GM18507 (cell line): ENCODE data around the gene PDXP.
"Not testable (repeated sequence)": the region's sequence is repeated elsewhere in the genome, so short reads cannot be mapped to it uniquely, and the experiment has no call there.

Experiments
- DNase-seq: peaks from one replicate; pipeline ENCODE4 v3.0.0; 2011; ENCODE audit warnings: low read depth; ENCODE audit not compliant: insufficient read length; ENCODE audit errors: extremely low spot score
- FAIRE-seq: peaks from 2 replicates; lab custom pipeline; 2011; peaks lifted over from hg19 to GRCh38; lab: Jason Lieb, UNC

The PDXP gene

DNA sequence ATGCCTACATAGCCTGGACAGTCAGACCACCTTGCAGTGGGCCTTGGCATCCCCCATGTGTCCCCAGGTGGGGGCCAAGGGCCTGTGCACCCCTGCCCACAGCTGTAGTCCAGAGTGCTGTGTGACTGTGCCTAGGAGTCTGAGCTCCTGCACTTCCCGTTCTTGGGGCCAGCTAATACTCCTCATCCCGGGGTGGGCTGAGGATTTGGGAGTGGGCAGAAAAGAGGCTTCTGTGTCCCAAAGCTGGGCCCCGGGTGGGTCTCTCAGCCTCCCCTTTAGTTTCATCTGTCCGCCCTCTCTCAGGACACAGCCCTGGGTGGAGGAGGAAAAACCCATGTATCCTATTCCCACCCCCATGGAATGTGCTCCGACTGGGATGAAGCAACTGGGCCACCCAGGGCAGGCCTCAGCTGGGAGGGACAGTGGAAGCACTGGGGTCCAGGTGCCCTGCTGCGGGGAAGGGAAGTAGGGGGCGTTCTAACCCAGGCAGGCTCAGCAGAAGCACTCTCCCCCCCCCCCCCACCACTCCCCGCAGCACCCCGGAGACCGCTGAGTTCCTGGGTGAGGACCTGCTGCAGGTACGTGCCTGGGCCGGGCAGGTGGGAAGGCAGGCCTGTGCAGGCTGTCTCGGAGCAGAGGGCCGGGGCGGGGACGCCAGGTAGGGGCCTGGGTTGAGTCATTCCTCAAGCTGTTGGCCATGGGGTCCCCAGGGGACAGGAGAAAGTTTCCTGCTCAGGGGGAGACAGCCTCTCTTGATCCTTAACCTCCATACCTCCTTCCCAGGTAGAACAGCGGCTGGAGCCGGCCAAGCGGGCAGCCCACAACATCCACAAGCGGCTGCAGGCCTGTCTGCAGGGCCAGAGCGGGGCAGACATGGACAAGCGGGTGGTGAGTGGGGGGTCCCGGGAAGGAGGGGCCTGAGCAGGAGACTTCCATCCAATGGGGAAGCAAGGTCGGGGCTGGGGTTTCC, 17.6 kb upstream of the PDXP start:
- FAIRE-seq = no peak
- DNase-seq = no peak

DNA sequence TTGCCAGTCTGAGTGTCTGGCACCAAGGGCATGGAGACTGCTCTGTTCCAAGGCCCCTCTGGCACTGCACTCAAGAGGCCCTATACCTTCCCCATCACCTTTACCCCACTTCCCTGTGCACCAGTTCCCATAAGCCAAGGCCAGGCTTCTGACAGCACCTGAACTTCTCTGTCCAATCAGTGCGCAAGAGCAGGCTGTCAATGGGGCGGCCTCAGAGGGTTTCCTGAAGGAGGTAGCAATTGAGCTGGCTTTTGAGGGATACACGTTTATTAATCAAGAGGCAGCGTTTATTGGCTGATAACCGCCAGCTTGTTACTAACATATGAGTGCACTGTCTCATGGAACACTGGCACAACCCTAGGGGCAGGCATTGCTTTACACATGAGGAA, 17.0 kb upstream of the PDXP start:
- FAIRE-seq = no peak
- no peak for DNase-seq

DNA sequence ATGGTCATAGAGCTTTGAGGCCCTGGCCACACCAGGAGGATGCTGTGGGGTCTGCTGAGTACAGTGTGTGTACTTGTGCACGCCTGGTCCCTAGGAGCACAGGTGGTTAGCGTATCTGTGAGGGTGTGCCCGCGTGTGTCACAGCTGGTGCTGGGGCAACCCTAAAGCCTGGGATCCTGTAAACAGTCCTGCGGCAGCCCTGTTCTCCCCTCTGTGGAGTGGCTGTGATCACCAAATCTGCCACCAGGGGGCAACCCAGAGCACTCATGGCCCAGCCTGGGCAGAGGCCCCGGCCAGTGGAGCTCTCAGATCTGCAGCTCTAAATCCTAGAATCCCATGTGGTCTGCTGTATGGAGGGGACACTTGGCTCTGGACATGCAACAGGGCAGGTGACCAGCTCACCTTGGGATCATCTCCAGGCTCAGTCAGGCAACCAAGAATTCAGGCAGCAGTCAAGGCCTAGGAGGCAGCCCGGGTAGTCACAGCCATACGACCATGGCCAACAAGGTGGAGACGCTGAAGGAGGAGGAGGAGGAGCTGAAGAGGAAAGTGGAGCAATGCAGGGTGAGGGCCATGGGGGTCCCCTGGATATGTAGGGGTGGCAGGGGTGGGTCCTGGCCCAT, 15.2 kb upstream of the PDXP start:
- DNase-seq (no peak), FAIRE-seq (peak; percentile 85)

DNA sequence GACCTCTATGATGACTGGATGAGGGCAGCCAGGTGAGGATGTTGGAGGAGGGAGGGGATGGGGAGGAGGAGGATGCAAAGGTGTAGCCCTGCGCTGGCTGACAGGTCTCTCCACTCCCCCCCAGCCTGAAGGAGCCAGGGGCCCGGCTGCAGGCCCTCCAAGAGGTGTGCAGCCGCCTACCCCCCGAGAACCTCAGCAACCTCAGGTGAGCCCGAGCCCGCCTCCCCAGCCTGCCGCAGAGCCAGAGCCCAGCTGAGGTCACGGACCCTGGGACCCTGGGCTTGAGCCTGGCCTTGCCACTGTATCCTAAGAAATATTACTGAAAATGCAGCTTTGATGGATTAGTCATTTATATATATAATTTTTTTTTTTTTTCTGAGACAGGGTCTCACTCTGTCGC, 11.2 kb upstream of the PDXP start:
- no peak for FAIRE-seq
- no peak for DNase-seq

DNA sequence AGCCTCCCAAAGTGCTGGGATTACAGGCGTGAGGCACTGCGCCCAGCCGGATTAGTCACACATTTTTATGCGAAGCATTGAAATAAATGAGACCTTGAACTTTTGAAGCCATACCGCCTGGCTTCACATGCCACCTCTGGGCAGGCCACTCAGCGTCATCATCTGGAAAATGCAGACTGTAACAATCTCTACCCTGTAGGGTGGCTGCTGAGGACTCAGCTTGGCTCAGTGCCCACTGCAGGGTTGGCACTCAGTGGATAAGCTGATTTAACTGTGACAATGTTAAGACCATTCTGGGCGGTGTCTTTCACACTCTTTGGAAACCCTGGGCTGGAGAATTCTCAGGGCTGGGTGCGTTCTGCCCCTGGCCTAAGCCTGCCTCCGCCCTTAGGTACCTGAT, 10.6 kb upstream of the PDXP start:
- FAIRE-seq (no peak), DNase-seq (no peak)

DNA sequence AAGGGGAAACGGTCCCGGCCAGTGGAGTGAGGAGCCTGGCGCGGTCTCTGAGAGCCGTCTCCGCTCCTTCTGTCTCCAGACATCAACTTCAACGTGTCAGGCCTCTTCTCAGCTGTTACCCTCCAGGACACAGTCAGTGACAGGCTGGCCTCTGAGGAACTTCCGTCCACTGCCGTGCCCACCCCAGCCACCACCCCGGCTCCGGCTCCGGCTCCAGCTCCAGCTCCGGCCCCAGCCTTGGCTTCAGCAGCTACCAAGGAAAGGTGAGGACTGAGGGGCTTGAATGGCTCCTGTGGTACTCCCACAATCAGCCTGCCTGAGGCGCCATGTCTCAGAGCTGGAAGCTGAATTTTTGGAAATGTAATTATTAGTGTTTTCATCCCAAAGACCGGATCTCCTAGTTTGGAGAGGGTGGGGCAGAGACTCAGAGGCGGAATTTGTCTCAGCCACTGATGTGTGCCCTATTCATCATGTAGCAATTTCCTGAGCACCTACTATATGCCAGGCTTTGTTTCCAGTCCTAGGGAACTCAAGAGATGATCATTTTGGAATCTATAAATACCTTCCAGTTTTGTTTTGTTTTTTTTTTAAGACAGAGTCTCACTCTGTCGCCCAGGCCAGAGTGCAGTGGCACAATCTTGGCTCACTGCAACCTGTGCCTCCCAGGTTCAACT, 7.9 kb upstream of the PDXP start:
- DNase-seq (no peak), FAIRE-seq (no peak)

DNA sequence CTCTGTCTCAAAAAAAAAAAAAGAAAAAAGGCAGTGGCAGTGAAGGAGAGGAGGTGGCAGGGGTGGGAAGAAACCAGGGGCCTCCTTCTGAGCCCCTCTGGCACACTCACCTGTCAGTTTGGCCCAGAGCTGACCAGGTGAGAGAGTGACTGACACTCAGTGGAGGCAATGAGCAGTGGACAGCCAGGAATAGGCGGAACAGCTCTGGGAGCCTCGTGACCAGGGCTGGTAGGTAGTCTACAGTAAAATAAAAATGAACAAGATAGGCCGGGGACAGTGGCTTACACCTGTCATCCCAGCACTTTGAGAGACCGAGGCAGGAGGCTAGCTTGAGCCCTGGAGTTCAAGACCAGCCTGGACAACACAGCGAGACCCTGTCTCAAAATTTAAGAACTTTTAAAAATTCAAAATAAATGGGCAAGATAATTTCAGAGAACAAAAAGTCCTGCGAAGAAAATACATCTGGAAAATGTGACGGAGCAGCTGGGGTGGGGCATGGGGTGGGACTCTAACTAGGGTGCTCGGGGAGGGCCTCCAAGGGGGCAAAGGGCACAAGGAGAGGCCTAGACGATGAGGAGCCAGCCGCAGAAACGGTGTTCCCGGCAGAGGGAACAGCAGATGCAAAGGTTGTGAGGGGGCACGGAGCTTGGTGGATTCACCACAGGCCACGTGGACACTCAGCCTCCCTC, 3.8 kb upstream of the PDXP start:
- DNase-seq = no peak
- no peak for FAIRE-seq

DNA sequence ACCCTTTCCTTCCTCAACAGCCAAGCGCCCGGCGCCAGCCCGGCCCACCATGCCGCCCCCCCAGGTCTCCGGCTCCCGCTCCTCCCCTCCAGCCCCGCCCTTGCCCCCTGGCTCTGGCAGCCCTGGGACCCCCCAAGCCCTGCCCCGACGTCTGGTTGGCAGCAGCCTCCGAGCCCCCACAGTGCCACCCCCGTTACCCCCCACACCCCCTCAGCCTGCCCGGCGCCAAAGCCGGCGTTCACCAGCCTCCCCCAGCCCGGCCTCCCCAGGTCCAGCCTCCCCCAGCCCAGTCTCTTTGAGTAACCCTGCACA, 3.3 kb upstream of the PDXP start:
- FAIRE-seq (no peak), DNase-seq (no peak)

DNA sequence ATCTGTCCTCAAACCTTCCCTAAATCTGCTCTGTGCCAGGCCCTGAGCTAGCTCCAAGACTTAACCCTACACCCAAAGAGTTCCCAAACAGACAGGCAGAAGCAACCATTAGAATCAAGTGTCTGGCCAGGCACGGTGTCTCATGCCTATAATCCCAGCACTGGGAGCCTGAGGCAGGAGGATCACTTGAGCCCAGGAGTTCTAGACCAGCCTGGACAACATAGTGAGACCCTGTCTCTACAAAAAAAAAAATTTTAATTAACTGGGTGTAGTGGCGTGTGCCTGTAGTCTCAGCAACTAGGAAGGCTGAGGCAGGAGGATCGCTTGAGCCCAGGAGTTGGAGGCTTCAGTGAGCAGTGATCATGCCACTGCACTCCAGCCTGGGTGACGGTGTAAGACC, 1.9 kb upstream of the PDXP start:
- DNase-seq, FAIRE-seq: not testable (repeated sequence)

DNA sequence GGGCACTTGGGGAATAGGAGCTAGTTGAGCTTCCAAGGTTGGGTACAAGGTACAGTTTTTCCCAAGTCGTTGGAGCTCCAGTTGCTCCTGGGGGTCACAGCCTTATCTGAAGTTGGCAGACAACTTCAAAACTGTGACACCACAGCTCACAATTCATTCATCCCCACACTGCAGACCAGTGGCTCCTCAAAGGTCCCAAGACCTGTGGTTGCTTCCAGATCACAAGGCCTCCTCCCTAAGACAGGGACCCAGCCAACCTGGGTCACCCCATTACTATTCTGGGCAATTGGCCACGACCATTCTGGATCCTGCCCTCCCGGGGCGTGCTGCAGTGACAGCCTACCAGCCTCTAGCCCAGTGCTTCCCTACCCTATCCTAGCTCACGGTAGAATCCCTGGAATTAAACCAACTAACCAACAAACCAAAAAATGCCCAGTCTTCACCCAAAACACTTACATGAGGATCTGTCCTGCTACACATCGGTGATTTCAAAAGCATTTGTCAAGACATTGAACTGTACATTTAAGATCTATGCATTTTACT, 862 bp upstream of the PDXP start:
- FAIRE-seq (peak; percentile 5), DNase-seq (no peak)

DNA sequence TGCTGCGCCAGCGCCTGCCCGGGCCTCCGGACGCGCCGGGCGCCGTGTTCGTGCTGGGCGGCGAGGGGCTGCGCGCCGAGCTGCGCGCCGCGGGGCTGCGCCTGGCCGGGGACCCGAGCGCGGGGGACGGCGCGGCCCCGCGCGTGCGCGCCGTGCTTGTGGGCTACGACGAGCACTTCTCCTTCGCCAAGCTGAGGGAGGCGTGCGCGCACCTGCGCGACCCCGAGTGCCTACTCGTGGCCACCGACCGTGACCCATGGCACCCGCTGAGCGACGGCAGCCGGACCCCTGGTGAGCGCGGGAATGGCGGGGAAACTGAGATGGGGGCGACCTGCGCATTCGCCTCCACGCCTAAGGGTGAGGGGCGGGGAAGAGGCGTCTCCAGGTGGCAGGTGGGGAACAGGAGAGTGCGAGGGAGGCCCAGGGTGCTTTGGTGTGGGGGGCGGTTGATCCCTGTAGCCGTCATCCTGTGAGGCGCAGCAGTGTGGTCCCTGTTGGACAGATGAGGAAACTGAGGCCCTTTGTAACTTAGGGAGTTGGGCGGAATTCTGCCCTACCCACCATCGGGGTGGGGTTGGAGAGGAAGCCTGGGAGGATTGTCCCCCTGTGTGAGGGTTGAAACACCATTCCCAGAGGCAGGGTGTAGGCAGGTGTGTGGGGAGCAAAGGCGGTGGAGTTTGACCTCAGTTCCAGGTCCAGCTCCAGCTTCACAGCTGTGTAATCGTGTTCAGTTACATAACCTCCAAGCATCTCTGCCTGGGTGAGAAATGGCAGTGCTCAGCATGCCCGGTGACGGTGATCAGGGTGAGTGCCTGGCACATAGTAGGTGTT, 758 bp downstream of the PDXP start:
- DNase-seq (no peak), FAIRE-seq (peak; percentile 59)

DNA sequence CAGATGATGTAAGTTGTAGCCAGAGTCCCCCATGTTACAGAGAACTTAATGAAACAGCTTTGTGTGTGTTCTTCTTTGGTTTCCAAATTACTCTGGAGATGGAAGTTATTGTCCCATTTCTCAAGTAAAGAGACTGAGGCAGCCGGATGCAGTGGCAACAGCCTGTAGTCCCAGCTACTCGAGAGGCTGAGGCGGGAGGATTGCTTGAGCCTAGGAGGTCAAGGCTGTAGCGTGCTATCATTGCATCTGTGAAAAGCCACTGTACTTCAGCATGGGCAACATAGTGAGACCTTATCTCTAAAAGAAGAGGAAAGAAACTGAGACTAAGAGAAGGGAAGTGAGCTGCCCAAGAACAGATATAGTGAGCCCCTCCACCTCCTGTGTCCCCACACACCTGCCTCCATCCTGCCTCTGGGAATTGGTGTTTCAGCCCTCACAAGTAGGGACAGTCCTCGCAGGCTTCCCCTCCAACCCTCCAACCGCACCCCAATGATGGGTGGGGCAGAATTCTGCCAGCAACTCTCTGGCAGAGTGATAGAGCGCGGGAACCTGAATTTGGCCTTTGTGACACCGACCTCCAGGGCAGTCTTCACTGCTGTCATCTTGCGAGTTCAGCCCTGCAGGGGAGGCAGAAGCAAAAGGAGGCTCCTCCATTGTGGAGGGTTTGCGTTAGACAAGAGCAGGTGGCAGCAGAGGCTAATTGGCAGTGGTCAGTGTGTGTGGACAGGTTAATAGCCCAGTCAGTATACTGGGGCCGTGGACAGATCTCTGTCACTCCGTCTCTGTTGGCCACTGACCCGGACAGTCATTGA, 1.6 kb downstream of the PDXP start:
- peak; percentile 83 for FAIRE-seq
- DNase-seq = no peak

DNA sequence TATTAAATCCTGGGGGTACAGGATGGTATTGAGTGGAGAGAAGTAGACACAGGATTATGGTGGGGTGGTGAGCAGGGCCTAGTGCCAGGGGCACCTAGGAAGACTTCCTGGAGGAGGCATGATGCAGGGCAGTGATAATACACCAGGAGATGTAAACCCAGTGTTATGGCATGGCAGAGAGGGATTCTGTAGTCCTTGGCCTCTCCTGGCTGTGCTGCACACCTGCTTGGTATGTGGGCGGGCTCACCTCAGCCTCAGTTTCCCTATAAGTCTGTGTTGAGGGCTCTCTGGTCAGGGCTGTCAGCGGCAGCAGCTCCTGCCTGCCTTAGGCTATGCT, 2.2 kb downstream of the PDXP start:
- FAIRE-seq = no peak
- no peak for DNase-seq

DNA sequence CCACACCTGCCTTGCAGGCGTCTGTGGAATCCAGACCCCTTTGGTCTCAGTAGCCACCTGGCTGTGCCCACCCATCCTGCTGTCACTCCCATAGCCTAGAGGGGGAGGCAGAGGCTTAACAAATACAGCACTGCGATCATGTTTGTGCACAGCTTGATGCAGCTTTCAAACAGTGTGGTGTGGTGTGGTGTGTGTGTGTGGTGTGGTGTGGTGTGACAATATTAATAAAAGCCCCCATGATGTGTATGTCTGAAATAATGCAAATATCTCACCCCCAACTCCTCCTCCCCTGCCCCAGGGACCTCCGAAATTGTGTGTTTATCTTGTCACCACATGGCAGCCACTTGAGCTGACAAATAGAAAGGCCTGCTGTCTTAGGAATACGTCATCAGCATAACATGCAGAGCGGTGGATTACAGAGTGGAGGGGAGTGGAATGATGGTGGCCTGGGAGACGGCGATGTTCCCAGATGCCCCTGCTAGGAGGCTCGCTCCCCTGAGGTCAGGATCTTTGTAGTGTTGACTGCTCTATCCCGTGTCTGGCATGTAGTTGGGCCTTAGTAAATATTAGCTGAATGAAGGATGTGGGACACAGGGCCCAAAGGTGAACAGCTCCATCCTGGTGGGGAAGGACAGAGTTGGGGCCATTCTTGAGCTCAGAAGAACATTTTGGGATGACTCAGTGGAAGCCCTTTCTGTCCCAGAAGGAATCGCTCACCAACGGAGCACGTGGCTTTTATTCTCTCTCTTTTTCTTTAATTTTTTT, 2.8 kb downstream of the PDXP start:
- FAIRE-seq (peak; percentile 83), DNase-seq (no peak)

DNA sequence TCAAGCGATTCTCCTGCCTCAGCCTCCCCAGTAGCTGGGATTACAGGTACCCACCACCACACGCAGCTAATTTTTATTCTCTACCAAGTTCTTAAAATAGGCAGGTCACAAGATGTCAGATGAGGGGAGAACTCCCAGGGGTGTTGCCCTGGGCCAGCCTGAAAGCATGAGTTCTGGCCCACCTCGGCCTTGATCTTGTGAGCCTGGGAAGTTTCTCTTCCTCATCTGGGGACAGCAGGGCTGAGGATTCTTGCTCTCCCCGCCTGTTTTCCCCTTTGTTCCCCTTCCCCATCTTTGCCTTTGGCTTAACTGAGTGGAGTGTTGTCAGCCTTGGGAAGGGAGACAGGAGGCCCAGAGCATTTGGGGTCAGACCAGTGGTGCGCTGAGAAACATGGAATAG, 3.5 kb downstream of the PDXP start:
- DNase-seq (no peak), FAIRE-seq (peak; percentile 76)

DNA sequence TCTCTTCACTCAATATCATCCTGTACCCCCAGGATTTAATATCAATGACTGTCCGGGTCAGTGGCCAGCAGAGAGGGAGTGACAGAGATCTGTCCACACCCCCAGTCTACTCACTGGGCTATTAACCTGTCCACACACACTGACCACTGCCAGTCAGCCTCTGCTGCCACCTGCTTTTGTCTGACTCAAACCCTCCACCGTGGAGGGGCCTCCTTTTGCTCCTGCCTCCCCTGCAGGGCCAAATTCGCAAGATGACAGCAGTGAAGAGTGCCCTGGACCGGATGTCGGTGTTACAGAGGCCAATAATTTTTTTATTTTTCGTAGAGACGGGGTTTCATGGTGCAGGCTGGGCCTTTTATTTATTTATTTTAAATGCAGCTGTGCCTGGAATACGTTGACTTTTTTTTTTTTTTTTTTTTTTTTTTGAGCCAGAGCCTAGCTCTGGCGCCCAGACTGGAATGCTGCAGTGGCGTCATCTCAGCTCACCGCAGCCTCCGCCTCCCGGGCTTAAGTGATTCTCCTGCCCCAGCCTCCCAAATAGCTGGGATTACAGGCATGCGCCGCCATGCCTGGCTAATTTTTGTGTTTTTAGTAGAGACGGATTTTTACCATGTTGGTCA, 5.1 kb downstream of the PDXP start:
- peak; percentile 5 for FAIRE-seq

More for the DNA sequence above, 5.1 kb downstream of the PDXP start:
- no peak for DNase-seq
